ENCODE results near the gene SSBP3.
"Not testable (repeated sequence)": the region's sequence is repeated elsewhere in the genome, so short reads cannot be mapped to it uniquely, and the experiment has no call there.

The SSBP3 gene

GRCh38 chr1:54218883-54219687, 187.1 kb downstream of the SSBP3 start:
- DNase-seq (ENCODE audit: low spot score): no peak

- no peak for DNase-seq (ENCODE audit: low spot score)
Measured at GRCh38 chr1:54215523-54215922, 190.7 kb downstream of the SSBP3 start.

- no peak for DNase-seq (ENCODE audit: low spot score)
Measured at GRCh38 chr1:54212872-54213271, 193.3 kb downstream of the SSBP3 start.

GRCh38 chr1:54207896-54208295, 198.3 kb downstream of the SSBP3 start:
- not testable (repeated sequence) for DNase-seq (ENCODE audit: low spot score)

- no peak for DNase-seq (ENCODE audit: low spot score)
Measured at GRCh38 chr1:54207287-54207686, 198.9 kb downstream of the SSBP3 start.

GRCh38 chr1:54204199-54204598, 202.0 kb downstream of the SSBP3 start:
- DNase-seq (ENCODE audit: low spot score): no peak

GRCh38 chr1:54200519-54200997, 205.6 kb downstream of the SSBP3 start:
- no peak for DNase-seq (ENCODE audit: low spot score)

GRCh38 chr1:54199765-54200518, 206.3 kb downstream of the SSBP3 start, which contains the start of the genes CYB5RL and MRPL37:
Gene CYB5RL, minus strand, starts transcription at chr1:54200030. Its CDS starts 4,414 bp downstream, at chr1:54195616.
Gene MRPL37, plus strand, starts transcription at chr1:54200167. Its CDS starts 77 bp downstream, at chr1:54200244.
- DNase-seq (ENCODE audit: low spot score): peak; percentile 89

- DNase-seq (ENCODE audit: low spot score): no peak
Measured at GRCh38 chr1:54199151-54199764, 206.9 kb downstream of the SSBP3 start.

- no peak for DNase-seq (ENCODE audit: low spot score)
Measured at GRCh38 chr1:54193453-54193852, 212.7 kb downstream of the SSBP3 start.

- DNase-seq (ENCODE audit: low spot score): no peak
Measured at GRCh38 chr1:54191525-54191924, 214.7 kb downstream of the SSBP3 start.

- DNase-seq (ENCODE audit: low spot score): no peak
Measured at GRCh38 chr1:54190526-54190925, 215.7 kb downstream of the SSBP3 start.

GRCh38 chr1:54188291-54188690, 217.9 kb downstream of the SSBP3 start:
- DNase-seq (ENCODE audit: low spot score): no peak

GRCh38 chr1:54186056-54186455, 220.1 kb downstream of the SSBP3 start:
- no peak for DNase-seq (ENCODE audit: low spot score)

- DNase-seq (ENCODE audit: low spot score): no peak
Measured at GRCh38 chr1:54180701-54181360, 225.4 kb downstream of the SSBP3 start.

- no peak for DNase-seq (ENCODE audit: low spot score)
Measured at GRCh38 chr1:54178296-54179070, 227.7 kb downstream of the SSBP3 start.

- DNase-seq (ENCODE audit: low spot score): no peak
Measured at GRCh38 chr1:54177726-54178125, 228.5 kb downstream of the SSBP3 start.

- DNase-seq (ENCODE audit: low spot score): no peak
Measured at GRCh38 chr1:54176621-54177327, 229.4 kb downstream of the SSBP3 start.

Measured in globus pallidus (tissue), 1 donor.